ENCODE data around the gene PNPLA8. TPM values are rescaled to one million over a fixed set of nuclear protein-coding genes. Genes with fewer than 3 reads are reported as not detected.

PNPLA8 gene
- total RNA-seq, 1 donor from 2014 or later, result 23.1 TPM

DNA sequence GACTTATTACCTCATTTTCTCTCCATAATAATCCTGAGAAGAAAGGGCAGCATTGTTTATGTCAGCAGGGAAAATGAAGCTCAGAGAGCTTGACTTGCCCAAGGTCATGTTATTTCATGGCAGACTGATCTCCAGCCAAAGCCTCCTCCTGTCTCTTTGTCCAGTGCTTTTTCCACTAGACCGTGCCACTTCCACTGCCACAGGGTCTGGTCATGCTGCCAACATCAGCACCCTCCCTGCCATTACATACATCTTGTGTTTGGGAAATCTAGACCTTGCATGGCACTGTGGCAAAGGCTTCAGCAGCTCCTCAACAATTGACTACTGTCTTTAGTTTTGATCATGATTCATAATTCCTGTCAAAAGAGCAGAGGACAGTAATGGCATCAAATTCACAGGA lies 94.8 kb downstream of the PNPLA8 start:
- Histone ChIP-seq H3K79me2 (ENCODE audit: insufficient read depth, low read length) (peaks cover 26% of the 10 kb centered on the region), H3K9ac (ENCODE audit: low read length) (no peak overlapping the region), H3K4me2 (ENCODE audit: low read length) (no peak overlapping the region), H3K36me3 (ENCODE audit: insufficient read depth, low read length) (no peaks in the 10 kb centered on the region), H3K27ac (ENCODE audit: low read depth, low read length) (no peak overlapping the region), H3K27me3 (ENCODE audit: insufficient read depth, low read length) (no peaks in the 10 kb centered on the region), H3K4me1 (ENCODE audit: insufficient read depth, low read length) (no peaks in the 10 kb centered on the region), H2AFZ (ENCODE audit: low read depth, low read length) (no peak overlapping the region), H4K20me1 (ENCODE audit: insufficient read depth, low read length) (no peaks in the 10 kb centered on the region), H3K9me3 (ENCODE audit: insufficient read depth, low read depth, low read length) (no peaks in the 10 kb centered on the region), H3K4me3 (ENCODE audit: insufficient read depth, low read depth, low read length) (no peak overlapping the region)
- Mint-ChIP-seq H3K4me1 (ENCODE audit: low read depth, unreplicated experiment) (peaks cover 13% of the 10 kb centered on the region), H3K27ac (ENCODE audit: unreplicated experiment) (no peak overlapping the region), H3K9me3 (ENCODE audit: unreplicated experiment) (no peaks in the 10 kb centered on the region), H3K4me3 (ENCODE audit: unreplicated experiment) (no peak overlapping the region), H3K36me3 (ENCODE audit: low read depth, unreplicated experiment) (no peaks in the 10 kb centered on the region), H3K27me3 (ENCODE audit: low read depth, unreplicated experiment) (no peaks in the 10 kb centered on the region)
- DNase-seq (ENCODE audit: low read depth), result no peak
- FAIRE-seq, result no peak
- TF ChIP-seq, protein P1, sequence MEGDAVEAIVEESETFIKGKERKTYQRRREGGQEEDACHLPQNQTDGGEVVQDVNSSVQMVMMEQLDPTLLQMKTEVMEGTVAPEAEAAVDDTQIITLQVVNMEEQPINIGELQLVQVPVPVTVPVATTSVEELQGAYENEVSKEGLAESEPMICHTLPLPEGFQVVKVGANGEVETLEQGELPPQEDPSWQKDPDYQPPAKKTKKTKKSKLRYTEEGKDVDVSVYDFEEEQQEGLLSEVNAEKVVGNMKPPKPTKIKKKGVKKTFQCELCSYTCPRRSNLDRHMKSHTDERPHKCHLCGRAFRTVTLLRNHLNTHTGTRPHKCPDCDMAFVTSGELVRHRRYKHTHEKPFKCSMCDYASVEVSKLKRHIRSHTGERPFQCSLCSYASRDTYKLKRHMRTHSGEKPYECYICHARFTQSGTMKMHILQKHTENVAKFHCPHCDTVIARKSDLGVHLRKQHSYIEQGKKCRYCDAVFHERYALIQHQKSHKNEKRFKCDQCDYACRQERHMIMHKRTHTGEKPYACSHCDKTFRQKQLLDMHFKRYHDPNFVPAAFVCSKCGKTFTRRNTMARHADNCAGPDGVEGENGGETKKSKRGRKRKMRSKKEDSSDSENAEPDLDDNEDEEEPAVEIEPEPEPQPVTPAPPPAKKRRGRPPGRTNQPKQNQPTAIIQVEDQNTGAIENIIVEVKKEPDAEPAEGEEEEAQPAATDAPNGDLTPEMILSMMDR (IDR thresholded peaks at IDR 0.05; ENCODE audit: insufficient read depth, low read depth, low read length), result no peak
- TF ChIP-seq EZH2 (IDR thresholded peaks at IDR 0.05; ENCODE audit: insufficient read depth, low read length), result no peak

DNA sequence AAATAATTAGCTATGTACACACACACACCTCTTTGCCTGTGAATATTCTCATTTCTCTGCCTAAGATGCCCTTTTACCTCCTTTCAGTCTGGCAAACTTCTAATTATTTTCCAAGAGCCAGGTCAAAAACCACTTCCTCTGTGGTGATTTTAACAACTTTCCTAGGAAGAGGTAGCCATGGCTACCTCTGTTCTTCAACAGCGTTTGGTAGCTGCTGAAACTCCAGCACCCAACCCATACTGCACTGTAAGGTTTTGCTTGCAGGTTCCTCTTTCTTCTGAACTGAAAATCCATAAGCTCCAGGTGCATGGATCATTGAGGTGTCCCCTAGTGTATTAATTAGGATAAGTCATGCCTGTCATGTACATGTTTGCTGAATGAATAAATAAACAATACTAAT lies 95.3 kb downstream of the PNPLA8 start:
- no peak overlapping the region for H3K9ac ChIP-seq (ENCODE audit: low read length)
- no peaks in the 10 kb centered on the region for H3K9me3 ChIP-seq (ENCODE audit: insufficient read depth, low read depth, low read length)
- H4K20me1 ChIP-seq (ENCODE audit: insufficient read depth, low read length), result no peaks in the 10 kb centered on the region
- no peak overlapping the region for H2AFZ ChIP-seq (ENCODE audit: low read depth, low read length)
- Mint-ChIP-seq H3K9me3 (ENCODE audit: unreplicated experiment) (no peaks in the 10 kb centered on the region), H3K4me3 (ENCODE audit: unreplicated experiment) (no peak overlapping the region), H3K36me3 (ENCODE audit: low read depth, unreplicated experiment) (no peaks in the 10 kb centered on the region), H3K27ac (ENCODE audit: unreplicated experiment) (no peak overlapping the region), H3K27me3 (ENCODE audit: low read depth, unreplicated experiment) (no peaks in the 10 kb centered on the region), H3K4me1 (ENCODE audit: low read depth, unreplicated experiment) (peaks cover 15% of the 10 kb centered on the region)
- H3K27me3 ChIP-seq (ENCODE audit: insufficient read depth, low read length), result no peaks in the 10 kb centered on the region
- FAIRE-seq, result no peak
- H3K4me2 ChIP-seq (ENCODE audit: low read length), result no peak overlapping the region
- TF ChIP-seq, protein P1 (IDR thresholded peaks at IDR 0.05; ENCODE audit: insufficient read depth, low read depth, low read length), result no peak
- TF ChIP-seq EZH2 (IDR thresholded peaks at IDR 0.05; ENCODE audit: insufficient read depth, low read length), result no peak
- no peak for DNase-seq (ENCODE audit: low read depth)
- H3K27ac ChIP-seq (ENCODE audit: low read depth, low read length), result no peak overlapping the region
- peaks cover 30% of the 10 kb centered on the region for H3K79me2 ChIP-seq (ENCODE audit: insufficient read depth, low read length)
- no peak overlapping the region for H3K4me3 ChIP-seq (ENCODE audit: insufficient read depth, low read depth, low read length)
- H3K4me1 ChIP-seq (ENCODE audit: insufficient read depth, low read length), result no peaks in the 10 kb centered on the region
- H3K36me3 ChIP-seq (ENCODE audit: insufficient read depth, low read length), result no peaks in the 10 kb centered on the region

DNA sequence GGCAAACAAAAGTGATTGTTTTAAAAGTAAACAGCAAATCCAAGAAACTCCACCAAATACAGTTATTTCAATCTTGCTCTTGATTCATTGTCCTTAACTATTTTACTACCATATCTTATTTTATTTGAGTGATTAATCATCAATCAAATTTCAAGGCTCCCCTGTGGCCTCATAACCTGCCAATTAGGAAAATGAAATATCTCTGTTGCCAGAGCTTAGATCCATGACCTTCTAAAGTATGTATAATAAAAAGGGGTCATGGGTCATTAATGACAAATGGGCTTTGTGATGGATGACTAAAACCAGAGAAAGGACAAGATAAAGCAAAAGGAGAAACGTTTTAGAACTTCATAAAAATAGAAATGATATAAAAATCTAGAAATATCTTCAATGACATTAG lies 98.2 kb downstream of the PNPLA8 start:
- Histone ChIP-seq H3K27me3 (ENCODE audit: insufficient read depth, low read length) (no peaks in the 10 kb centered on the region), H3K4me1 (ENCODE audit: insufficient read depth, low read length) (no peaks in the 10 kb centered on the region), H2AFZ (ENCODE audit: low read depth, low read length) (no peak overlapping the region), H3K9me3 (ENCODE audit: insufficient read depth, low read depth, low read length) (no peaks in the 10 kb centered on the region), H3K9ac (ENCODE audit: low read length) (no peak overlapping the region), H3K27ac (ENCODE audit: low read depth, low read length) (no peak overlapping the region), H3K79me2 (ENCODE audit: insufficient read depth, low read length) (peaks cover 19% of the 10 kb centered on the region), H3K4me3 (ENCODE audit: insufficient read depth, low read depth, low read length) (no peak overlapping the region), H3K4me2 (ENCODE audit: low read length) (no peak overlapping the region), H4K20me1 (ENCODE audit: insufficient read depth, low read length) (no peaks in the 10 kb centered on the region), H3K36me3 (ENCODE audit: insufficient read depth, low read length) (no peaks in the 10 kb centered on the region)
- Mint-ChIP-seq H3K4me1 (ENCODE audit: low read depth, unreplicated experiment) (peaks cover 7% of the 10 kb centered on the region), H3K27me3 (ENCODE audit: low read depth, unreplicated experiment) (no peaks in the 10 kb centered on the region), H3K4me3 (ENCODE audit: unreplicated experiment) (no peak overlapping the region), H3K36me3 (ENCODE audit: low read depth, unreplicated experiment) (no peaks in the 10 kb centered on the region), H3K27ac (ENCODE audit: unreplicated experiment) (no peak overlapping the region), H3K9me3 (ENCODE audit: unreplicated experiment) (no peaks in the 10 kb centered on the region)
- TF ChIP-seq EZH2 (IDR thresholded peaks at IDR 0.05; ENCODE audit: insufficient read depth, low read length), result no peak
- TF ChIP-seq, protein P1 (IDR thresholded peaks at IDR 0.05; ENCODE audit: insufficient read depth, low read depth, low read length), result no peak
- FAIRE-seq, result no peak
- no peak for DNase-seq (ENCODE audit: low read depth)
